Gastrocnemius medialis (tissue), 4 donors: ENCODE results near the gene GCDH. TPM values are rescaled to one million over a fixed set of nuclear protein-coding genes. Genes with fewer than 3 reads are reported as not detected.

Experiments used
- ATAC-seq, 2 donors: fragments of 150-250 bp; one replicate each; pipeline ENCODE4 v1.9.1; 2016
- DNase-seq, 2 donors: peaks; one replicate each; pipeline ENCODE4 v3.0.0-alpha.2; 2019
- H3K27ac ChIP-seq, 4 donors: fragments of 200-600 bp; sonication (generic); 1 replicate in 1 of 4; 2 replicates in 3 of 4; pipeline ENCODE4 v1.5.1; 2016 to 2018; ENCODE audit warnings: mild to moderate bottlenecking in 2 of 4, moderate library complexity in 1 of 4
- H3K27me3 ChIP-seq, 3 donors: fragments of 200-600 bp; sonication (generic) in 2 of 3; 1 replicate in 1 of 3; 2 replicates in 2 of 3; pipeline versions ENCODE4 v1.5.1 to v1.6.0; 2016 to 2019; ENCODE audit warnings: mild to moderate bottlenecking in 1 of 3, moderate library complexity in 1 of 3
- H3K36me3 ChIP-seq, 2 donors: fragments of 200-600 bp; sonication (generic) in 1 of 2; one replicate each; pipeline ENCODE4 v1.5.1; 2017 to 2018
- H3K4me1 ChIP-seq, 2 donors: fragments of 200-600 bp; sonication (generic) in 1 of 2; one replicate each; pipeline ENCODE4 v1.5.1; 2016 to 2017; ENCODE audit warnings: mild to moderate bottlenecking in 2 of 2
- H3K4me3 ChIP-seq, 4 donors: fragments of 200-600 bp; sonication (generic) in 3 of 4; 1 replicate in 1 of 4; 2 replicates in 3 of 4; pipeline ENCODE4 v1.5.1; 2016 to 2019; ENCODE audit warnings: mild to moderate bottlenecking in 2 of 4
- H3K9me3 ChIP-seq, 3 donors: fragments of 200-600 bp; sonication (generic) in 2 of 3; 1 replicate in 1 of 3; 2 replicates in 2 of 3; pipeline ENCODE4 v1.5.1; 2016 to 2019
- POLR2A ChIP-seq, 2 donors: fragments of 450-650 bp; IDR thresholded peaks; one replicate each; pipeline ENCODE4 v1.6.1; 2017; ENCODE audit warnings: antibody characterized with exemption in 2 of 2, mild to moderate bottlenecking in 2 of 2, moderate library complexity in 2 of 2
- in situ Hi-C, 4 donors: fragments of 200-750 bp; cut with MboI; loops; one replicate each; pipeline versions ENCODE4 v1.15.0 to v1.8.0; 2017; ENCODE audit warnings: low sequenced_read_pairs in 4 of 4
- intact Hi-C: fragments of 100-400 bp; cut with DNase I; formaldehyde crosslinking; loops from one replicate; pipeline ENCODE4 v1.15.1; 2023; ENCODE audit warnings: low total_unique reads
- total RNA-seq, 4 donors: library from RNA; depleted of rRNA; stranded (reverse); fragments of >200 nt; gene quantifications; one replicate each; pipeline versions ENCODE4 v1.1.0 to v1.2.3, GENCODE V29; 2016
- TF ChIP-seq, protein P1 (sequence below), 5 experiments: fragments of 450-650 bp in 3 of 5; fragments of 200-600 bp in 2 of 5; sonication (generic) in 2 of 5; IDR thresholded peaks in 4 of 5; conservative IDR thresholded peaks in 1 of 5; 1 replicate in 4 of 5; 2 replicates in 1 of 5; pipeline ENCODE4 v1.5.1; 2016 to 2019; ENCODE audit warnings: antibody characterized with exemption in 5 of 5, mild to moderate bottlenecking in 3 of 5, moderate library complexity in 3 of 5

Gene GCDH
- total RNA-seq, 4 donors from 2014 or later, result 35.6 to 83.8 (median 54.1) TPM

DNA sequence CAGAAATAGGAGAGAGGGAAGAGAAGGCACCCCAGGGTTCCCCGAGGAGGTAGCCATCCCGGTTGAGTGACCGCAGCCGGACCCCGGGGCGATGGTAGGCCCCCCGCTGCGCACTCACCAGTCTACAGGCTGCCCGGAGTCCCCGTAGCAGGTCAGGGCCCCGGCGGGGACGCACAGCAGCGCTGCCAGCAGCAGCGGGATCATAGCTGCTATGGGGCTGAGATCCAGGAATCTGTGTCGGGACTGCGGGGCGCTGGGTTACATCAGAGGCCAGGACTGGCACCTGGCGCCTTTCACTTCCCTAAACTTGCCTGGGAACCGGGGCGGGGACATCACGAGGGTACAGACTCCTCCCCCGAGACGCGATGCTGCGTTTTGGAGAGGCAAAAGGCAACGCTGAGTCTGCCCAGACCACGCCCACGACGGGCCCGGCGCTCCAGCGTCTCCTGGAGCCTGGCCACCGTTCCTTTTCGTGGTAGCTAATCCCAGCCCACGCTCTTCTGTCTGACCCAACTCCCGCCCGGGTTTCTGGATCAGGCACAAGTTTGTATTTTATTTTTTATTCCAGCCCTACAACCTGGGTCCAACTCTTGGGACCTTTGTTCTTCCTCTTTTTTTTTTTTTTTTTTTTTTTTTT, 9.7 kb upstream of the GCDH start, which contains the start of gene DNASE2:
Gene DNASE2, minus strand, starts transcription at position 278 of the 637 bp plus-strand sequence. Its CDS starts 74 bp downstream, at position 204.
- ATAC-seq (peak; percentile 90 to 95), DNase-seq (peak; percentile 94 to 99)
- in situ Hi-C loops, result loop anchor here in 1 of 4 donors (10.0 kb wide), 1 partner anchor 84 kb away; the partner anchor contains the start of gene DAND5
- intact Hi-C loops, result loop anchor here (5.0 kb wide), 1 partner anchor 236 kb away; the partner anchor contains the start of genes NACC1 and TRMT1
- Histone ChIP-seq H3K4me1 (peaks cover 7 to 30% of the 10 kb centered on the region in 2 donors), H3K27ac (peak within 1 kb of the TSS; percentile 81 to 98 (median 94)), H3K27me3 (peaks cover 8 to 25% (median 15%) of the 10 kb centered on the region in 3 donors), H3K36me3 (peaks cover 0 to 7% of the 10 kb centered on the region in 2 donors), H3K9me3 (no peaks in the 10 kb centered on the region), H3K4me3 (peak within 1 kb of the TSS; percentile 72 to 97 (median 82))
- TF ChIP-seq POLR2A (IDR thresholded peaks at IDR 0.05), result peak; percentile 63 to 73
- TF ChIP-seq, protein P1, sequence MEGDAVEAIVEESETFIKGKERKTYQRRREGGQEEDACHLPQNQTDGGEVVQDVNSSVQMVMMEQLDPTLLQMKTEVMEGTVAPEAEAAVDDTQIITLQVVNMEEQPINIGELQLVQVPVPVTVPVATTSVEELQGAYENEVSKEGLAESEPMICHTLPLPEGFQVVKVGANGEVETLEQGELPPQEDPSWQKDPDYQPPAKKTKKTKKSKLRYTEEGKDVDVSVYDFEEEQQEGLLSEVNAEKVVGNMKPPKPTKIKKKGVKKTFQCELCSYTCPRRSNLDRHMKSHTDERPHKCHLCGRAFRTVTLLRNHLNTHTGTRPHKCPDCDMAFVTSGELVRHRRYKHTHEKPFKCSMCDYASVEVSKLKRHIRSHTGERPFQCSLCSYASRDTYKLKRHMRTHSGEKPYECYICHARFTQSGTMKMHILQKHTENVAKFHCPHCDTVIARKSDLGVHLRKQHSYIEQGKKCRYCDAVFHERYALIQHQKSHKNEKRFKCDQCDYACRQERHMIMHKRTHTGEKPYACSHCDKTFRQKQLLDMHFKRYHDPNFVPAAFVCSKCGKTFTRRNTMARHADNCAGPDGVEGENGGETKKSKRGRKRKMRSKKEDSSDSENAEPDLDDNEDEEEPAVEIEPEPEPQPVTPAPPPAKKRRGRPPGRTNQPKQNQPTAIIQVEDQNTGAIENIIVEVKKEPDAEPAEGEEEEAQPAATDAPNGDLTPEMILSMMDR (IDR thresholded peaks at IDR 0.05 in 4 of 5, conservative IDR thresholded peaks at IDR 0.05 in 1 of 5), result no peak

DNA sequence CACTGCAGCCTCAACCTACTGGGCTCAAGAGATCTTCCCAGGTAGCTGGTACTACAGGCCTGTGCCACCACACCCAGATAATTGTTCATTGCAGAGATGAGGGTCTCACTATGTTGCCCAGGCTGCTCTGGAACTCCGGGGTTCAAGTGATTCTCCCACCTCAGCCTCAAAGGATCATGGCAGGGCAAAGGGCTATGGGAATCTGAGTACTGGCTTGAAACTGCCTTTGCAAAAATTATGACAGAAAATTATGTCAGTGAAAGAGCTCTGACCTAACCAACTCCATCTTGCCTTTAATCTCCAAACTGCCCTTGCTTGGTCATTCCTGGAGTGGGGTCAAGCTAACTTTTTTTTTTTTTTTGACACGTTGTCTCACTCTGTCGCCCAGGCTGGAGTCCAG, 8.4 kb upstream of the GCDH start:
- intact Hi-C loops, result loop anchor here (5.0 kb wide), 1 partner anchor 235 kb away; the partner anchor contains the start of genes NACC1 and TRMT1
- DNase-seq, result no peak
- Histone ChIP-seq H3K27me3 (peaks cover 8 to 28% (median 15%) of the 10 kb centered on the region in 3 donors), H3K27ac (peak overlapping the region in 3 of 4 donors; percentile 93 to 98 (median 94)), H3K36me3 (peaks cover 0 to 7% of the 10 kb centered on the region in 2 donors), H3K4me3 (no peak overlapping the region), H3K4me1 (peaks cover 7 to 30% of the 10 kb centered on the region in 2 donors), H3K9me3 (no peaks in the 10 kb centered on the region)
- in situ Hi-C loops, result loop anchor here in 1 of 4 donors (10.0 kb wide), 1 partner anchor 82 kb away; the partner anchor contains the start of gene DAND5
- TF ChIP-seq POLR2A (IDR thresholded peaks at IDR 0.05), result no peak
- TF ChIP-seq, protein P1 (IDR thresholded peaks at IDR 0.05 in 4 of 5, conservative IDR thresholded peaks at IDR 0.05 in 1 of 5), result no peak
- ATAC-seq, result no peak

DNA sequence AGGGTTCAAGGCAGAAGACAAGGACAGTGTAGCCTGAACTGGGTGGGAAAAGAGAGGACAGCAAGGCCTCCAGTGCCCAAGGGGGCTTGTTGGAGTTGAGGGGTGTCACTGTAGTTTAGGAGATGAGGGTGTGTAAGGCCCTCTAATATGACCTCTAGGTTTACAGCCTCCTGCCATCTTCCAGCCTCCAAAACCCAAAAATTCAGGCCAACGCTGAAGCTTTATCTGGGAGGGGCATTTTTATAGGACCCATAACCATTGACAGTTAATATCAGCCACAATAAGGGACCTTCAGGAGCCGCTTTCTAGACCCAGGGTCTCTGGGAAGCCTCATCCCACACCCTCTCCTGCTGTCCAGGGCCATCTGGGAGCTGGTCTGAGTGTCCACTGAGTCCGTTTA, 6.8 kb upstream of the GCDH start:
- in situ Hi-C loops (loop anchor here in 1 of 4 donors (10.0 kb wide), 1 partner anchor 81 kb away; the partner anchor contains the start of gene DAND5), intact Hi-C loops (loop anchor here (5.0 kb wide), 1 partner anchor 233 kb away; the partner anchor contains the start of genes NACC1 and TRMT1)
- H3K4me3 ChIP-seq, result no peak overlapping the region
- H3K4me1 ChIP-seq, result peaks cover 7 to 30% of the 10 kb centered on the region in 2 donors
- no peaks in the 10 kb centered on the region for H3K9me3 ChIP-seq
- peak overlapping the region in 3 of 4 donors; percentile 93 to 98 (median 94) for H3K27ac ChIP-seq
- H3K27me3 ChIP-seq, result peaks cover 8 to 28% (median 15%) of the 10 kb centered on the region in 3 donors
- H3K36me3 ChIP-seq, result no peaks in the 10 kb centered on the region
- DNase-seq (no peak), ATAC-seq (no peak)
- TF ChIP-seq, protein P1 (IDR thresholded peaks at IDR 0.05 in 4 of 5, conservative IDR thresholded peaks at IDR 0.05 in 1 of 5), result no peak
- no peak for TF ChIP-seq POLR2A (IDR thresholded peaks at IDR 0.05)

DNA sequence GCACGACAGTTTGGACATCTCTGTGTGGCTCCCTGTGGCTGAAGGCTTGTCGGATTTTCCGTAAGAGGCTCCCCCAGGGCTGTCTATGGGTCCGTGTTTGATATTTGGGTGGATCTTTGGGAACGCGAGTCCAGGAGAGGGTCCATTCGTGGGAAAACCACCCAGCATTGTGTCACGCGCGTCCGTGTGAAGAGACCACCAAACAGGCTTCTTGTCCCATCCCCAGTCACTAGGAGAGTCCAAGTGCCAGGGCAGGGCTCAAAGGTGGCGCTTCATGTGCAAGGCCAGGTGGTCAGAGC, 6.4 kb upstream of the GCDH start:
- peak overlapping the region in 2 of 4 donors; percentile 93 to 98 for H3K27ac ChIP-seq
- intact Hi-C loops (loop anchor here (5.0 kb wide), 1 partner anchor 233 kb away; the partner anchor contains the start of genes NACC1 and TRMT1), in situ Hi-C loops (loop anchor here in 1 of 4 donors (10.0 kb wide), 1 partner anchor 80 kb away; the partner anchor contains the start of gene DAND5)
- ATAC-seq, result no peak
- H3K36me3 ChIP-seq, result no peaks in the 10 kb centered on the region
- H3K4me1 ChIP-seq, result peaks cover 7 to 30% of the 10 kb centered on the region in 2 donors
- H3K9me3 ChIP-seq, result no peaks in the 10 kb centered on the region
- H3K27me3 ChIP-seq, result peaks cover 8 to 28% (median 15%) of the 10 kb centered on the region in 3 donors
- peak overlapping the region in 1 of 4 donors; percentile 64 for H3K4me3 ChIP-seq
- DNase-seq, result no peak
- TF ChIP-seq, protein P1 (IDR thresholded peaks at IDR 0.05 in 4 of 5, conservative IDR thresholded peaks at IDR 0.05 in 1 of 5), result no peak
- no peak for TF ChIP-seq POLR2A (IDR thresholded peaks at IDR 0.05)
